NCI-H774 (cell line): ENCODE measurements around the gene SYTL5.

Source experiments
- DNase-seq: peaks from one replicate; lab custom pipeline; 2025; lab: John Stamatoyannopoulos, UW

Gene SYTL5

DNA sequence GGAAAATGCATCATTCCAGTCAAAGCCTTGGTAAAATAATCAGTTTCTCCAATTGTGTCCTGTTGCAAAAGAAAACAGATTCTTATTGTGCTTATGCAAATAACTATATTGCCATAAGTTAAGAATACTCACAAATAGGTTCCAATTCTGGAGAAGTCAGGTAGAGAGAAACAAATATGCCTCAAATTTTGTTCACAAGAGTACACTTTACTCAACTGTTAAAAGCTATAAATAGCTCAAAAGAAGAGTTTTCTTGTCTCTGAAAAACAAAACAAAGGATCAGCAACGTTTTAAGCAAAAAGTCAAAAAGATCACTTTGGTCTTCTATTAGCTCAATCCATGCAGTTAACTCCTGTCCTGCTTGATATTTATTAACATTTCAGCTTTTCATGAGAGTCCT lies 21.9 kb downstream of the SYTL5 start:
- no peak for DNase-seq

DNA sequence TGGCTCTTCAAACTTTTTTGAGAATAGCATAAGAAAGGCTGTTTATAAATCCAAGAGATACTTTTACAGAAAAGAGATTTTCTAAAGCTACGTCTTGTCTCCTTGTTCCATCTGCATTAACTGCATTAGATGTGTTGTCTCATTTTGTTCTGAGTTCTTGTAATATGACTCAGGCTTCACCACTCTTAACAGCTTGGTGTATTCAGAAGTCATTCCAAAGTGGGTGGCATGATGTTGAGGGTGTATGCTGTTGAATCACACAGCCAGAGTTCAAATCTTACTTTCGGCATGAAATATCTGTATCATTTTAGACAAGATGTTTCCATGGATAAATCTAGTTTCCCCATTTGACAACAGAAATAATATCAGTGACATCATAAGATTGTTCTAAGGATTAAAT lies 30.1 kb downstream of the SYTL5 start:
- DNase-seq: no peak

DNA sequence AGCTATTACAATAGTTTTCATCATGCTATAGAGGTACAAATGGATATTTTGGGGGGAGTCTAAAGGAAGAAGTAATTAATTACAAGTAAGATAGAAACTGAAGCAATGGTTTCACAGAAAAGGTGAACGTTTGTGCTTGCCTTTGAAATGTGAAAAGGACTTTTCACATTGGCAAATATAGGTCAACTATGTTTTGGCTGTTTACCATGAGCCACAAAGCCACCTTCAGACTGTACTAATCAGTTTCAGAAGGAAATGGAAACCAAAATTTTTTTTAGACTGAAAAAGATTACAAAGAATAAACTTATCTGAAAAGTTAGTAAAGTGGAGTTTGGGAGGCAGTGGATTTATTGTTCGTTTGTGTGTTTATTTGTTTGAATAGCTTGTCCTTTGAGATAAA lies 32.1 kb downstream of the SYTL5 start:
- no peak for DNase-seq

DNA sequence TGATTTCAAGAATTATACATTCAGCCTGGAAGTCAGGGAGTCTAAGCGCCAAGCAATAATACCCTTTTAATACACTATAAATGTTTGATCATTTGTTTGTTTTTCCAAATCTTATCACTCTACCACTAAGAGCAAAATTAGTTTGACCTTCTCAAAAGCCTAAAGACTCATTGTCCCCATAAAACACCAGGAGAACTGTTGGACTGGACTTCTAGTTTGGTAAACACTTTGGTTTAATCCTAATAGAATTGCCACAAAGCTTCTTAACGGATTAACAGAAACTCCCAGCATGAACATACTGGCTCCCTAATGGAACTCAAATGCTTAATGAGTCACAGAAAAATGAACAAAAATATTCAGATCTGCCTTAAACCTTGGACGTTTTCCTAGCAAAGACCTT lies 34.9 kb downstream of the SYTL5 start:
- no peak for DNase-seq

DNA sequence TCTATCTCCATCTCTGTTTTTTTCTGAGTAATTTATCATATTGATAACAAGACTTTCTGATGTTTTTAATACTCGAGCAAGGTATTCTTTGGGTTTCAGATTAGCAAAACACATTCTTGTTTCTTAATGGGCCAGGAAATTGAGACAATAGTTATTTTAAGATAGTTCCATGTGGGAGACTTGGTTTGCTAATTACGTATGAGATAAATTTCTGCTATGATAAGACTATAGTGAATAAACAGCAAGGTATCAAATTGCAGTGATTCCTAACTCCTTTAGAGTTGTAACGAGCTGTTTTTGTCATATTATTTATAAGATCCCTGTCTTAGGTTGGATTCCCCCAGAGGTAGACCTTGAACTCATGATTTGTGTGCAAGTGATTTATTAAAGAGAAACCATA lies 38.3 kb downstream of the SYTL5 start:
- DNase-seq: no peak

DNA sequence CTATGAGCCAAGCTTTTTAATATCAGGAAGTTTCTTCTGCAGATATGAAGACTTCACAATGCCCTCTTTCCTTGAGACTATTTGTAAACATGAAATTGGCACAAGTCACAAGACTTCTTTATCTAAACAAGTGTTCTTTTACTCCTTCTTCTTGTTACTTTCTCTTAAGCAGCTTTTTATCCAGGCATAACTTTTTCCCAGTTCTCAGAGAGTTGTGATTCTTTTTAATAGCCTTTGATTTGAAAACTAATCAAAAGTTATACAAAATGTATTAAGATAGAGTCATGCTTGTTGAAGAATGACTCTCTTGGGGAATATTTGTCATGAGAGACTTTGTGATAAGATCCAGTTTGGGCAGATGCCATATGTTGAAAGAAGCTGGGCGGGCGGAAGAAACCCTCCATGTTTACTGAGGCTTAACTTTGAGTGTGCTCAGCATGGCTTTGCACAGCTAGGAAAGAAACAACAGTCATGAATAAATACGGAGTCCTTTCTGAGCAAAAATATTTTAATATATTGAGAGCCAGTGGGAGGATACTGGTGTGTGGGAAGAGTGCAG lies 39.3 kb downstream of the SYTL5 start:
- DNase-seq: no peak

DNA sequence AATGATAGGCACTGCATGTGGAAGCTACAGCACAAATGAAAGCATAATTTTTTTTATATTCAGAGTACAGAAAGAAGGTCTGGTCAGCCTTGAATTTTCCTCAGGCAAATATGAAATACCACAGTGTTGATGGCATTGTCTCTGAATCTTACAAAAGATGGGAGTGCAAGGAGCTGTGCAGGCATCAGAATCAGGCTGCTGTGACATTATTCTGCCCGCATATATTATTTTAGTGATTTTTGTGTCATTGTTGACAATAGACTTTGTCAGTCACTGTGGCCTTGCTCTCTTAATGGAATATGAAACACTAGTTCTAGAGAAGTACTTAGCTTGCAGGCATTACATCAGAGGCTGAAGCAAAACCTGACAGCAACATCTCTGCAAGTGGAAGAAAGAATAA lies 42.5 kb downstream of the SYTL5 start:
- no peak for DNase-seq

DNA sequence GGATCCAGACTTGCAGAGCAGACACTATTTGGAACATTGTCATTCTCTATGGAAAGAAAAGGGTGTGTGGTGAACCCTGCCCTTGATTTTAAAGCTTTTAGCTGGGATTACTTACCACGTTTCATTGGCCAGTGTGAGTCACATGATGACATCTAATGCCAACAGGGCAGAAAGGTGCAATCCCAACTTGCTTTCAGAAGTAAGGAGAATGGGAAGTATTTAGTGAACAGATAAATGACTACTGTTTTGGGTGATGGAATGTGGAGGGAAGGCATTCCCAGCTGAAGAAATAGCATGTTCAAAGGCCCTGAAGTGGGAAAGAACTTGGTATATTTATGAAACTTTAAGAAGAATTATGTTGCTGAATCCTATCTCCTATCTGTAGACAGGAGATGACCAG lies 44.5 kb downstream of the SYTL5 start:
- no peak for DNase-seq

DNA sequence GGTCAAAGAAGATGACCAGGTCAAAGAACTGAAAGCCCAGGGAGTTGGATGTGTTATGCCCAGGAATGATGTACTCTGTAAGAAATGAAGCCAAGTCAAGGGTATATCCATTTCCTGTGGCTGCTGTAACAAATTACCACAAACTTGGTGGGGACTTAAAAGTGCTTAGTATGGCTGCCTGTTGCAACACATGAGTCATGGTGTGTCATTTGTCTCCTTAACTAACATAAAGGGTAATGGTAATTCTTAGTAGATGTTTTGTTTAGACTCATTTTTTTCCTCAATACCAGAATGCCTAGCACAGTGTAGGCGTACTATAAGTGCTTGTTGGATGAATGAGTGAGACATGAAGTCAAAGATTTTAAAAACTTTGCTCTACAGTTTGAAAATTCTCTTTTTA lies 45.7 kb downstream of the SYTL5 start:
- no peak for DNase-seq

DNA sequence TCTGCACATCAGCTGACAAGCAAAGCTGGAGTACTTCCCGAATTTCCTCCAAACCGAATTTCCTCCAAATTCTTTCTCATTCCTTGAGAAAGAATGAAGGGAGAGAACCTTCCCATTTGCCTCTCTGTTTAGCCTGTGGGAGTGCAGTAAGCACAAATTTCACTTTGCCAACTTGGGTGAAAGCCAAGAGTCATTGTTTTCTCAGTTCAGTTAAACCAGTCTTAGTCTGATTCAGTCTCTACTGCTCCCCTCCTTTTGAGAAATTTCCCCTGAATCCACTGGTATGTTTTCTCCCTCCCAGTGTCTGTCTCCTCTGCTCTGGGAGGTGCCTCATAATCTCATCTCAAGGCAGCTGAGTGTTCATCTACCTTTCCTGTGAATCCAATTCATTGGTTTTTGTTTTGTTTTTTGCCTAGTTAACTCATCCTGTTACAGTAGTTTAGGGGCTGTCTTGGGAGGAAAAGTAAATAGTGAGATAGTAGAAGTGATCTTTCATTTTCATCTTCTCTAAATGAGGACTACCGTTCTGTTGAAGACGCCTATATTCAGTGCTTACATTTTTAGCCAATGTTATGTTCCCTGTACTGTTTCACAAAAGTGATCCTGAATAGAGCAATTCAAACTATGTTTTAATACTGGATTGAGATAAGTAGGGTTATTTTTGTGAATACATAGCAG lies 49.0 kb downstream of the SYTL5 start:
- DNase-seq: no peak

DNA sequence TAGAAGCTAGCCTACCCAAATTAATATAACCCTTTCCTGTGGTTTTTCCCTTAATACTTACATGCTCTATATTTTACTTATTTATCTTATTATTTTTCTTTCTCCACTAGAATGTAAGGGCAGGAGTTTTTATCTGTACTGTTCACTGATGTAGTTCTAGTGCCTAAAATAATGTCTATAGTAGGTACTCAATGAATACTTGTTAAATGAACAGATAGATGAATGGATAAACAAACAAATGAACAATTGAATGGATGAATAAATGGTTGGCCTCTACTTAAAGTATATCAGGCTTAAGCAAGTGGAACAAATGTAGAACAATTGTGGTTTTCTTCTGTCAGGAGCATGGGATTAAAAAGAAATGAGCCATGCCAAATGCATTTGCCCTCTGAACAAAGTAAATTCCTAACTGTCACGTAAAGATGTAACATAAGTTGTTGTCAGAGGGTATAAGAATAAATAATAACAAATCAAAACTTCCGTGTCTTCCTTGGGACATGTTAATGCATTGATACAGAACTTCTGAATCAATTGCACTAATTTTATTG lies 54.1 kb downstream of the SYTL5 start:
- DNase-seq: no peak

DNA sequence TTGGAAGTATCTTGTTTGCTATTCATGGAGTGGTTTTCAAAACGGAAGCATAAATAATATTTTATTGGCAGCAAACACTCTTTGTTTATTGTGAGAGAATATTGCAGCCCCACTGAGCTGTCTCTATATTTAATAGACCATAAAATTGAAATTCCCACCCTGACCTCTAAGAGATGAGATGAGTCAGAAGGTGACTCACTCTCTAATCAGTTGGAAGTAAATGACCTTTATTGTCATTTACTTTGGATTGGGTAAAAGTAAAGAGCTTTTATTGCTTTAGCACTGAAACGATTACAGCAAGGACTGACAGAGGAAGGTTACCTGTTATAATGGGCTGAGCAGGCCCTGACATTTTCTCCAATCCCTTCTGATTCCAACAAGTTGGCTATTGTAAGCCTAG lies 55.0 kb downstream of the SYTL5 start:
- DNase-seq: no peak

DNA sequence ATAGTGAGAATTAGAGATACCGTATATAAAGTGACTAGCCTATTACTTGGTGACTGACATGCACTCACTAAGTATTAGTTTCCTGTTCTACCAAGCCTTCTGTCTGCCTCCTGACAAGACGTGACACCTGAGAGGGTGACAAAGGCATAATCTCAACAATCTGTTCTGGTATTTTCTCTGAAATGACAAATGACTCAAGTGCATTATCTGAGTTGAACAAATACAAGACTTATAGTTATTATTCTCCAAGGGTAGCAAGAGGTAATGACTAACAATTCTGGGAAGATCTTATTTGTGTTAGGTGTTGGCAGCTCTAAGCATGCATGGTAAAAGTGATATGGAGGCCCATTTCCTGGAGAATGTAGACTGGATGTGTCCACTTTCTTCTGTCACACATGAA lies 60.6 kb downstream of the SYTL5 start:
- DNase-seq: no peak

DNA sequence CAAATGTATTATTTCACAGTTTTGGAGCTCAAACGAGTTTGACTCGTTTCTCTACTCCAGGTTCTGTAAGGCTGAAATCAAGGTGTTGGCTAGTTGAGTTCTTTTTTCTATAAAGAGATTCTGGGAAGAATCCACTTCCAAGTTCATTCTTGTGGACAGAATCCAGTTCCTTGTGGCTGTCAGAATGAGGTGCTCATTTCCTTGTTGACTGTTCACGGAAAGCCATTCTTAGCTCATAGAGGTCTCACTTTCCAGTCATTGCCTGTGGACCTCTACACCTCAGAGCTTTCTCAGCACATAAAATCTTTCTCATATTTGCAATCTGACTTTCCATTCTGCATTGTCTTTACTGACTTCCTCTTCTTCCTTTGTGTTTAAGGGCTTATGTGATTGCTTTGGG lies 62.9 kb downstream of the SYTL5 start:
- no peak for DNase-seq

DNA sequence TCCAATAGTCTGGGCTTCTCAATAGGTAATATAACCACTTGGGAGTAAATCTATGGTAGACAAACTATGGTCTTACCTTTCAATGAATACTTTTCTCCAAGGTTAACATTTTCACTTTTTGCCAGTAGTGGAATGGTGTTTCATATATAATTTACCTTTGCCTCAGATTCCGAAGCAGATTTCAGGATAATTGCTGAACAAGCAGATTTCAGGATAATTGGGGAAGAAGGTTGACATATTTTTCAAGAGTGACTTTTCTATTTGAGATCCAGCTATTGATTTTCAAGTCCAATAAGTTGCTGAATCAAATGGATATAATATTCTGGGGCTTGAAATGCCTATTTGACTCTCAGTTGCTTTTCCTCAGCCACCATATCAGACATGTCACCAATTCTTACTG lies 63.6 kb downstream of the SYTL5 start:
- no peak for DNase-seq

DNA sequence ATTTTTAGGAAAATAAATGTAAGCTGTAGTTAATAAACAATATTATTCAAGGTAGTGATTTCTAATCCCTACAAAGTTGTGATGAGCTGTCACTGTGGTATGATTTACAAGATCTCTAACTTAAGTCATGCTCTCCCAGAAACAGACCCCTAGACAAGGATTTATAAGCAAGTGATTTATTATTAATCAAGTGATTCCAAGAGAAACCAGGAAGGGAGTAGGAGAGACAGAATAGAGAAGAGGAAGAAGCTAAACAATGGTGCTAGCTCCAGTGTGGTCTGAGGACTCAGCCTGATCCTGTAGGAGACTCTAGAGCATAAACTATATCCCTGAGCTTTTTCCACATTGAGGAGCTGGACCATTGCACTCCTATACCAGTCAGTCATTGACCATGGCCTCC lies 73.1 kb downstream of the SYTL5 start:
- no peak for DNase-seq

DNA sequence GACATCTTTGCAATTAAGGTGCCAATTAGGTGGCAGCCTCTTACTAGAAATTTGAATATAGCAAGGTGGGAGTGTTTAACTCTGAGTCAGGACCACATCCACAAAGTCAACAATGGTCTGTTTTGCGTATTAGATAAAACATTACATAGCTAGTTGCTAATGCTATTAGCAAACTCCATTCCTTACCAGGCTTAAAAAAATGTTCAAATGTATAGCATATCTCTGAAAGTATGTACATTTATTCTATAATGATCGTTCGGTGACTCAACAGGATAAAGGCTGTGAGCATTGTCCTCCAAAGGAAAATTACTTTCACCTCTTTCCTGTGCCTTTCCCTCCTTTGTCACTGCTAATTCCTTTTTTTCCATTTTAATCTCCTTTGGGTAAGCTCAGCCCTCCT lies 74.5 kb downstream of the SYTL5 start:
- DNase-seq: no peak

DNA sequence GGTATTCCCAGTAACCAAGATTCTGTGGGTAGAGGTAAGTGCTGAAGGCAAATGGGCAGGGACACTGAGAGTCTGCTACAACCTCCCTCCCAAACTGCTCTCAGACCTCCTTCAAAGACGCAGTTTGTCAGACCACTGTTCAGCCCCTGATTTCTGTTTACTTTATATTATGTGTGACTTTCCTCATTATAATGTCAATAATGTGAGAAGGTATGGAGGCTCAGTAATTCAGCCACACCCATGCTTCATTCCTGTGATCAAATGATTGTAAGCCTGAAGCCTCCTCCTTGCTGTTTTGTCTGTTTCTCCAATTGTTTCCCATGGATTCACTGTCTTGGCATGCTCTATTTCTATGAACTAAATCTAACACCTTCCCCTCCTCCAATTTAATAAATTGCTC lies 75.6 kb downstream of the SYTL5 start:
- DNase-seq: no peak

DNA sequence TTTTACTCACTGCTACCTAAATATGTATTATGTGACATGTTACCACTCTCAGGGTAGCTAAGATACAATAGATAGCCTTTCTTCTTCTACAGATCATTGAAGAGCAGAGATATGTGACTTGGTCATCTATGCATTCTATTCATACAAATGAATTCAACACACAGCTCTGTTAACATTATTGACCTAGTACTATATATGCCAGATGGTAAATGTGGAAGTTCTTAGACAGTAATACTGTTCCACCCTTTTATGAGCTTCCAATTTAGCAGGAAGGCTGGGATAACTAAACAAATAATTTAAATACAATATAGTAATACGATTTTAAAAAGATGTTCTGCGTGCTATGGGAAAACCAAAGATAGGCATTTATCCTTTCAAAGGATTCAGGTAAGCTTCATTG lies 76.0 kb downstream of the SYTL5 start:
- DNase-seq: no peak

DNA sequence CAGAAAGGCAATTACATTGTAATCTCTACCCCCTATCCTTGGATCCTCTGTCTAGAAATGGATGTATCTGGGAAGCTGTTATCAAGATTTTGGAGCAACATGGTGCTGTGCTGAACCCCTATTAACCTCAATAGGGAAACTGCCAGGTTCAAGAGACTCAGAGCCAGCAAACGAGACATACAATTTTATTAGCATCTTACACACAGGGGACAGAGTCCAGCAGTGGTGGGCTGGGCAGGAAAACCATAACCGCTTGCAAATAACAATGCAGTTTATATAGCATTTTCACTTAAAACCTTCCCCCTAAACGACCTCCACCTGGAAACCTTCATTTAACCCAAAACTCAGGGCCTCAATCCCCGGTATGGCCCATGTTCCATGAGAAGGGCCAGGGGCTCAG lies 79.5 kb downstream of the SYTL5 start:
- DNase-seq: no peak

DNA sequence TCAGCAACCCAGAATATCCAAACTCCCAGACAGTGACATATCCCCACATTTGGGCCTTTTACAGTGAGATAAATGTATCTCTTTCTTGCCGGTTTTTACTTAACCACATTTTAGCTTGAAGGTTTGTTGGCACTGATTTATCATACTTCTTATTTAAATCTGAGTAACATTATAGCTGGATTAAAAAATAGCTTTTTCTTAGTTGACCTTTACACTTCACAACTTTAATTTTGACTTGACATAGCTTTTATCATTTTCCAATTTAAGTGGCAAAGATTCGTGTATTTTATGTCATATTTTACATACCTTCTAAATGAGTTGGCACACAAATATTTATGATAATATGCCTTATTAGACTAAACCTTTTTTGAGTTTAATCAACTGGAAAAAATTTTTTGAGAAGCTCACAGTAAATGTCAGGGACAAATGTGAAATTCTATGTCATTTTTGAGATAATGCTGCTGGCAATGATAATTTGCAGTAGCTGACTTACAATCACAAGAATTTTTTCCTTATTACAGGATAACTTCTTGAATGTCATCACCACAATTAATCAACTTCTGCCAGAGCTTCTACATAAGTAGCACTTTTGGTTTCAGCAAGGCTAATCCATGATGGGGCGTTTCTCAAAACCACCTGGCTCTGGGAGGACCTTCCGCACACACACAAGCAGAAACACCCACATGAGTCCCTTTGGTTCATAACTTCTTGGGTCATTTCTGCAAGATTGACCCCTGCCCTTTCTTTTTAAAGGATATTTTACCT lies 80.3 kb downstream of the SYTL5 start:
- DNase-seq: no peak

DNA sequence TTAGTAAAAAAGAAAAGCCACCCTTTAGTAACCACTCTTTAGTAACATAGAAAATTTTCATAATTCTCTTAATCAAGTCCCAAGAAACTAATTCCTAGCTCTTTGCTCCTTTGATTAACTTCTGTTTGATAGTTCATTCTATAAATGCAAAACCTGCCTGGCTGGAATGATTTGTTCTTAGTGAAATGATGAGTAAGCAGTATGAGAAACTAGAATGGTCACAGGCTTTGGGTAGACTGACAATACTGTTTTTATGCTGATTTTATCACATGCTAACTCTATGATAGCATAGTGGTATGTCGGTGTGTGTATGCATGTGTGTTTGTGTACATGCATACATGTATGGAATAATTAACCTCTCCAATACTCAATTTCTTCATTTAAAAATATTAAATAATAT lies 81.2 kb downstream of the SYTL5 start:
- DNase-seq: no peak

DNA sequence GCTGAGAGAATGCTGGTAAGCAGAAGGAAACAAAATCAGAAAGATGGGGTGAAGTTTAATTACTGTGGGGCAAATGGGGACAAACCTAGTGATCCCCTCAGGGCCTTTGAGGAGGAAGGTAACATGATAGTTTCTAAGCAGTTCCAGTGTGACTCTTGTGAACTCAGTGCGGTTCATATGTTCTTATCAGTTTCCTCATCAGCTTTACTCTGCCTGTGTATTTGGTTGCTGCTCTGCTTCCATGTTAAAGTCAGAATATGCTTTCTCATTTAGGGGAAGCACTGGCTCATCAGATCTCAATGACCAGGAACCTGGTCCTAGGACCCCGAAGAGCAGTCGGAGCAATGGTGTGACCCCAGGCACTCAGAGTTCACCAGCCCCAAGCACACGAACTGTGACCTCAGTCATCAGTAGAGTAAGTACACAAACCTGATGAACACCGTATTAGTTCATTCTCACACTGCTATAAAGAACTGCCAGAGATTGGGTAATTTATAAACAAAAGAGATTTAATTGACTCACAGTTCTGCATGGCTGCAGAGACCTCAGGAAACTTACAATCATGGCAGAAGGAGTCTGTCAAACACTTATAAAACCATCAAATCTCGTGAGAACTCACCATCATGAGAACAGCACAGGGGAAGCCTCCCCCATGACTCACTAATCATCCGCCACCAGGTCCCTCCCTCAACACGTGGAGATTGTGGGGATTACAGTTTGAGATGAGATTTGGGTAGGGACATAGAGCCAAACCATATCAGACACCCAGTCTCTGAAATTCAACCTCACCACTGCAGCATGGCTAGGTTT lies 83.0 kb downstream of the SYTL5 start:
- DNase-seq: no peak
